Glomerular visceral epithelial cell (primary cell): Measurements from ENCODE around the gene MAPT.

Experiments
- DNase-seq: peaks from one replicate; pipeline ENCODE4 v3.0.0-alpha.2; 2016; ENCODE audit errors: extremely low spot score

MAPT gene

GRCh38 chr17:46053911-46054534, 159.7 kb downstream of the MAPT start:
- DNase-seq, result no peak

DNA sequence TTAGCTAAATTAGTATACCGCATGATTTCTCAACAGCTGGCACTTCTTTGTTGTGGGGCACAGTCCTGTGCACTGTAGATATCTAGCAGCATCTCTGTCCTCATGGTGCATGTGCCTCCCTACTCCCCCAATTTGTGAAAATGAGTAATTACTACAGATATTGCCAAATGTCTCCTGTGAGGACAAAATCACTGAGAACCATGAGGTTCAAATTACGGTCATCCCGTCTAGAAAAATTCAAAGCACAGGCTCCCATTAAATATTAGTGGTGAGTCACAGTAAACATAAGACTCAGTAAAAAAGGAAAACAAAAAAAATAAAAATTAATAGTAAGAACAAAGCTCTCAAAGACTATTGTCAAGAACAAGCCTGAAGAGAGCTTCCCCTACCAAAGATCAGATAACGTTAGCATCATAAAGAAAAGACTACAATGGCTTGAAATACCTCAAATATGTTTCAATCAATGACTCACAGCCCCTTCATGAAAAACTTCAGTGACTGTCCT, 162.5 kb downstream of the MAPT start:
- DNase-seq, result no peak

- DNase-seq, result no peak
Observed at GRCh38 chr17:46057366-46057765, 163.0 kb downstream of the MAPT start.

DNA sequence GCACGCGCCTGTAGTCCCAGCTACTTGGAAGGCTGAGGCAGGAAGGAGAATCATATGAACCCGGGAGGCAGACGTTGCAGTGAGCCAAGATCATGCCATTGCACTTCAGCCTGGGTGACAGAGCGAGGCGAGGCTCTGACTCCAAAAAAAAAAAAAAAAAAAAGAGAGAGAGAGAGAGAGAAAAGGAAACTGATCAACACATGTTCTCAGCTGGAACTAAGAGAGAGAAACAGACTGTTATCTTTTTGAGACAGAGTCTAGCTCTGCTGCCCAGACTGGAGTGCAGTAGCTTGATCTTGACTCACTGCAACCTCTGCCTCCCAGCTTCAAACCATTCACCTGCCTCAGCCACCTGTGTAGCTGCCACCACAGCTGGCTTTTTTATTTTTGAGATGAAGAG, 165.1 kb downstream of the MAPT start:
- DNase-seq, result no peak

DNA sequence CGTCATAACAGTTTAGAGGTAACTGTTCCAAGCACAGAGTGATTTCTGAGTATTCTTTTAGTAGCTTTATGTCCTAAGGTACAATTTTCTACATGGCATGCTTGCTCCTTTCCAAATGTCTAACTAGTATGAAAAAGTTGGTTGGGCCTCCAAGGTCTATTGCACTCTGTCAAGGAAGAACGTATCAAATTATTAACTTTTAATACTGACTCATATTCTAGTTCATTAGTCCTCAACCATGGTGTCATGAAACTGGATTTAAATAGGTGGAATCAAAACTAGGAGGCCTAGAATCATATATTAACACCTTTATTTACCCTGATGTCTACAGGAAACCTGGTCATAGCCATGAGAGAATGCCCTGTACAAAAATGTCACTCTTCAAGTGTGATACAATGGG, 166.1 kb downstream of the MAPT start:
- no peak for DNase-seq

DNA sequence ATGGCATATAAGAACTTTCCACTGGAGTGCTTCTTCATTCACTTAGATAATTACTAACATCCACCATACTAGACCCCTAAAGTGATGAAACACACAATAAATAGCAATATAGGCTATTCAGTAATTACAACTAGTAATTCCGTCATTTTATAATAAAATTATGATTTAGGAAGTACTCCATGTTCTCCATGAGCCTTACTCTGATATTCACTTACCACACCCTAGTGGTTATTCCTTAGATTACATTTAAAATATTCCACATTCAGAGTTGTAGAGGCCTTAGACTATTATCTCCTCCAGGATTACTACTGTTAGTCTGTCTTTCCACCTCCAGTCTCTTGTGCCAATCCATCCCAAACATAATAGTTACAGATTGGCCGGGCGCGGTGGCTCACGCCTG, 167.1 kb downstream of the MAPT start:
- DNase-seq, result no peak

DNA sequence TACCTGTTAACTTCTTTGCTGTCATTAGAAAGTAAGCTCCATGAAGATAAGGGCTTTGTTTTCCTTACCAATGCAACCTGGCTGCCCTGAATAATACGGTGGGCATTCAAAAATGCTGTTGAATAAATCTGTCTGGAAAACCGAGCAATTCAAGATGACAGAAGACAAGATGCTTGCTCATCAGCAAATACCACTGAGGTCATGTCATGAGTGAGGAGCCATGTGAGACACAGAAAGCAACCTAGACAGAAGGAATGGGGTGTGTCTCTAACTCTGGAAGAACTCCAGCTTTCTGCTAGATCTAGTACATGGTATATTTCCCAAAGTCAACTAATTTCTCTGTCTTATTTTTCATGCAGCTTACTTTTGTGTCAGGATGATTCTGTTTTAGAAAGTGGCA, 168.9 kb downstream of the MAPT start:
- peak; percentile 79 for DNase-seq

DNA sequence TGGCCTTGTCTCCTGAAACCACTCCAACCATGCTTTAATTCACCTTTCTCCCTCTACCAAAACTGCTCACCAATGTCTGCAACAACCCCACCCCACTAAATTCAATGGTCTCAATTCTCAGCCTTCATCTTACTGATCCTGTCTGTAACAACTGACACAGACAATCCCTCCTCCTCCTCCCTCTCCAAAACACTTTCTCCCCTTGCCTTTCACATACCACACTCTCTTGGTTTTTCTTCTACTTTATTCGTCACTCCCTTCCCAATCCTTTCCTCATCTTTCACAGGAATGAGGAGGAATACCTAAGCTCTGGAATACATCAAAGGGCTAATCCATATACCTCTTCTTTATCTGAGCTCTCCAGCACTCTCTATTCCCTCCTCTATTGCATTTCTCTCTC, 170.1 kb downstream of the MAPT start:
- no peak for DNase-seq

GRCh38 chr17:46071796-46072195, 177.4 kb downstream of the MAPT start:
- no peak for DNase-seq

GRCh38 chr17:46072998-46073397, 178.6 kb downstream of the MAPT start:
- peak; percentile 61 for DNase-seq

- DNase-seq, result no peak
Observed at GRCh38 chr17:46074540-46074939, 180.2 kb downstream of the MAPT start.
